ENCODE data around the gene SYT1.

The SYT1 gene

DNA sequence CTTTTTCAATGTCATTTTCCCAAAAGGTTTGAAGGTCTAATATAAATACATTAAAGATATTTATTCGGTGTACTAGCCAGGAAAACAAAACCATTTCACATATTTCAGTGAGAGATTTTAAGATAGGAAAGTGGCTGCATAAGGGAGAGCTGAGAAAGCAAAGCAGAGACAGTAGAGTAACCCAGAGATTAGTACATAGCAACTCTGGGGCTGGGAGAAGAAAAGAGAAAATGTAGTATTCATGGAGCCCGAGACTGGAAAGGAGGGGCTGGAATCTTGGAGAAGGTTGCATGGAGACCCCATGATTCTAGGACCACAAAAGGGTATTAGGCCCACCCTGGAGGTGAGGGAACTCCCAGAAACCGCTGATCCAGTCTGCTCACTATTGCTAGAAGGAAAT lies 589.2 kb downstream of the SYT1 start:
- DNase-seq (ENCODE audit: low read depth): no peak
- no peak overlapping the region for H3K4me3 ChIP-seq (ENCODE audit: control insufficient read depth, low read depth, low read length)
- TF ChIP-seq, protein P1, sequence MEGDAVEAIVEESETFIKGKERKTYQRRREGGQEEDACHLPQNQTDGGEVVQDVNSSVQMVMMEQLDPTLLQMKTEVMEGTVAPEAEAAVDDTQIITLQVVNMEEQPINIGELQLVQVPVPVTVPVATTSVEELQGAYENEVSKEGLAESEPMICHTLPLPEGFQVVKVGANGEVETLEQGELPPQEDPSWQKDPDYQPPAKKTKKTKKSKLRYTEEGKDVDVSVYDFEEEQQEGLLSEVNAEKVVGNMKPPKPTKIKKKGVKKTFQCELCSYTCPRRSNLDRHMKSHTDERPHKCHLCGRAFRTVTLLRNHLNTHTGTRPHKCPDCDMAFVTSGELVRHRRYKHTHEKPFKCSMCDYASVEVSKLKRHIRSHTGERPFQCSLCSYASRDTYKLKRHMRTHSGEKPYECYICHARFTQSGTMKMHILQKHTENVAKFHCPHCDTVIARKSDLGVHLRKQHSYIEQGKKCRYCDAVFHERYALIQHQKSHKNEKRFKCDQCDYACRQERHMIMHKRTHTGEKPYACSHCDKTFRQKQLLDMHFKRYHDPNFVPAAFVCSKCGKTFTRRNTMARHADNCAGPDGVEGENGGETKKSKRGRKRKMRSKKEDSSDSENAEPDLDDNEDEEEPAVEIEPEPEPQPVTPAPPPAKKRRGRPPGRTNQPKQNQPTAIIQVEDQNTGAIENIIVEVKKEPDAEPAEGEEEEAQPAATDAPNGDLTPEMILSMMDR (conservative IDR thresholded peaks at IDR 0.05; ENCODE audit: control insufficient read depth, insufficient read depth, low read depth, low read length): no peak

DNA sequence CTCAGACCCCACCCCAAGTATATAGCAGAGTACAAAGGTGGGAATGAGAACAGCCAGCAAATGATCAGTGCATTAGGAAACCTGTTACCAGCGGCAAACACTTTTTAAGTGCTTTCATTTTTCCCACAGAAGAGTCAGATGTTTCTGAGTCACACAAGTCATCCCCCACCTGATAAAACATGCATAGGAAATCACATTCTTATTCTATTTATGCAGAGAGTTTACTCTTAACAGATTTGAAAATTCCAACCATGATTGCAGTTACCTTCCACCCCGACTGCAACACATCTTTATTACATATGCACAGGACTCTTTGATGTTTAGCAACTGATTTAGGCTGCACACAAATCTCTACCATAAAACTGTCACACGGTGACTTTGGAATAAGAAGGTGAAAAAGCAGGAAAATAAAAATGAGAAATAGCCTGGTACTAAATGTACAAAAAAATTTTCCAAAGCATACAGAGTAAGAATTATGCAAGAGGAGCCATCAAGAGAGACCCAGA lies 589.8 kb downstream of the SYT1 start:
- DNase-seq (ENCODE audit: low read depth): peak; percentile 69
- no peak overlapping the region for H3K4me3 ChIP-seq (ENCODE audit: control insufficient read depth, low read depth, low read length)
- TF ChIP-seq, protein P1 (conservative IDR thresholded peaks at IDR 0.05; ENCODE audit: control insufficient read depth, insufficient read depth, low read depth, low read length): no peak

DNA sequence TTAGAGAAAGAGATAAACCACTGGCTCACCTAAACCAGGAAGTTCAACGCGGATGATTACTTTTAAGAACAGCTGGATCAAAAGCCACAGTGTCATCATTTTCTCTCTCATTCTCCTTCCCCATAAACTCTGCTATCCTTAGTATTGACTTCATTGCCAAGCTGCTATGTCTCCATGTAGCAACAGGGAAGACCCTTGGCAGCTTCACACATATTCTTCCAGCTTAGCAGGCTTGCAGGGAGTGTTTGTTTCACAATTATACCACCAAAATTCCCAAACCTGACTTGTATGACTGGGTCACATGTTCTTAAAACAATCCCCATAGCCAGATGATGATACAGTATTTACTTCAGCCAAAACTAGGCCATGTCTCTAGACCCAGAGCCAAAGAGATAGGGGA lies 590.7 kb downstream of the SYT1 start:
- no peak overlapping the region for H3K4me3 ChIP-seq (ENCODE audit: control insufficient read depth, low read depth, low read length)
- TF ChIP-seq, protein P1 (conservative IDR thresholded peaks at IDR 0.05; ENCODE audit: control insufficient read depth, insufficient read depth, low read depth, low read length): no peak
- DNase-seq (ENCODE audit: low read depth): peak; percentile 44

DNA sequence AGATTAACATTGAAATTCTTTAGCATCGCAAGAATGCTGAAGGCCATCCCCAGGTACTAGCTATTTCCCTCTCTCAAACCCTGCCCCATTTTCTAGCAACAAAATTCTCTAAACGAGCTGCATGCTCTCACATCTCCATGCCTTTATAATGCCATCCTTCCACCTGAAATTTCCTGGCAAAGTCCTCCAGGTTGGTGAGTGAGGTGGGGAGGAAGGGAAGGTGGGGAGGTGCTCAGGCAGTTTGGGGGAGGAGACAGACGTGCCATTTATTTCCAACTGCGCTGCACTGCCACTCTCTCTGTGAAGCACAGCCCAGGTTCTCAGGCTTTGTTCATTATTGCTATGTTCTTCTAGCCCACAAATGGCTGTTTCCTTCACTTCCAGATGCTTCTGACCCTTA lies 617.7 kb downstream of the SYT1 start:
- no peak for DNase-seq (ENCODE audit: low read depth)
- no peak overlapping the region for H3K4me3 ChIP-seq (ENCODE audit: control insufficient read depth, low read depth, low read length)
- TF ChIP-seq, protein P1 (conservative IDR thresholded peaks at IDR 0.05; ENCODE audit: control insufficient read depth, insufficient read depth, low read depth, low read length): no peak

DNA sequence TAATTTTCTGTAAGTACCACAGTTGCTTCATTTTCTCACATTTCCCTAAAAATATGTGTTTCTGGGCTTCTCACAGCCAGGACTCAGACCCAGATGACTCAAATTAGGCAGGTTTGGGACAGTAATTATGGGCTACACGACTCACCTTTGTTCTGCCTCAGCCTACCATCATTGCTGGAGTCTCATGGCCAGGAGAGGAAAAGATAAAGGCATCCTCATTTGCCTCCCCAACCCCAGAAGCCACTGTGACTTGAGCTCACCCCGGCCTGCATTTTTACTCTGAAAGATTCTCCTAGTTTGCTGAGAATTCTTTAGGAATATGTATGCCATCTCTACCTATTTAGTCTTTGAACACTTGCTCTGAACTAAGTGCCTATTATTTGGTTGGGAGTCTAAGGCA lies 618.3 kb downstream of the SYT1 start:
- no peak for DNase-seq (ENCODE audit: low read depth)
- TF ChIP-seq, protein P1 (conservative IDR thresholded peaks at IDR 0.05; ENCODE audit: control insufficient read depth, insufficient read depth, low read depth, low read length): no peak
- no peak overlapping the region for H3K4me3 ChIP-seq (ENCODE audit: control insufficient read depth, low read depth, low read length)

DNA sequence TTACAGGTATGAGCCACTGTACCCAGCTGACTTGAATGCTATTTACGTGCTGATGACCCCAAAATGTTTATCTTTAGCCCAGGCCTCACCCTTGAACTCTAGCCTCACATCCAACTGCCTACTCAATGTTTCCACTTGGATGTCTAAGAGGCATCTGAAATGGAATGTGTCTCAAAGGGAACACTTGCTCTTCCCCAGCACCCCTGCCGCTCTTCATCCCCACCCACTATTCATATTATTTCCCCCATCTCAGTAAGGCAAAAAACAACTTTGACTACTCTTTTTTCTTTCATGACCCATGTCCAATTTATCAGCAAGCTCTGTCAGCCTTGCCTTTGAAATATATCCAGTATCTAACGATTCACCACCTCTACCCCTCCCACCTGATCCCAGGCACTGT lies 621.6 kb downstream of the SYT1 start:
- no peak overlapping the region for H3K4me3 ChIP-seq (ENCODE audit: control insufficient read depth, low read depth, low read length)
- no peak for DNase-seq (ENCODE audit: low read depth)
- TF ChIP-seq, protein P1 (conservative IDR thresholded peaks at IDR 0.05; ENCODE audit: control insufficient read depth, insufficient read depth, low read depth, low read length): no peak
